ENCODE data around the gene SEMA3C. TPM values are rescaled to one million over a fixed set of nuclear protein-coding genes. Genes with fewer than 3 reads are reported as not detected.

SEMA3C gene
- total and polyA plus RNA-seq, 2 donors (not counting 1 experiment from before 2014, with no cell fraction given) = 310 to 322 TPM

- peak in 1 of 2 donors; percentile 61 for DNase-seq (ENCODE audit: low read depth in 2 of 2)
- Histone ChIP-seq H3K36me3 (ENCODE audit: control insufficient read depth, insufficient read depth, low read length) (peaks cover 2% of the 10 kb centered on the region), H3K79me2 (ENCODE audit: control insufficient read depth, insufficient read depth, low read length) (no peaks in the 10 kb centered on the region), H3K27ac (ENCODE audit: insufficient read depth, low read length) (no peak overlapping the region), H3K4me2 (ENCODE audit: extremely low read depth, insufficient read depth, low read length) (peak overlapping the region; percentile 60), H3K9me3 (ENCODE audit: control insufficient read depth, insufficient read depth, low read depth, low read length) (no peaks in the 10 kb centered on the region), H4K20me1 (ENCODE audit: control insufficient read depth, extremely low read depth, insufficient read depth, low read length) (no peaks in the 10 kb centered on the region), H3K4me1 (ENCODE audit: control insufficient read depth, extremely low read depth, insufficient read depth, low read length) (peaks cover 6% of the 10 kb centered on the region), H3K4me3 (replicated peaks in 1 of 4; ENCODE audit: control extremely low read depth in 1 of 4, insufficient read depth in 1 of 4, low read depth in 3 of 4, low read length in 4 of 4) (no peak overlapping the region), H2AFZ (ENCODE audit: low read length) (no peak overlapping the region), H3K9ac (ENCODE audit: insufficient read depth, low read length) (no peak overlapping the region), H3K27me3 (ENCODE audit: control insufficient read depth, insufficient read depth, low read length) (no peaks in the 10 kb centered on the region)
- TF ChIP-seq EZH2 (IDR thresholded peaks at IDR 0.05; ENCODE audit: low read length, missing control alignments) (no peak), CTCF (conservative IDR thresholded peaks at IDR 0.05 in 1 of 2, IDR thresholded peaks at IDR 0.05 in 1 of 2; ENCODE audit: low read depth in 1 of 2, low read length in 2 of 2) (no peak)
Measured at GRCh38 chr7:80807166-80807900, 111.5 kb downstream of the SEMA3C start.

DNA sequence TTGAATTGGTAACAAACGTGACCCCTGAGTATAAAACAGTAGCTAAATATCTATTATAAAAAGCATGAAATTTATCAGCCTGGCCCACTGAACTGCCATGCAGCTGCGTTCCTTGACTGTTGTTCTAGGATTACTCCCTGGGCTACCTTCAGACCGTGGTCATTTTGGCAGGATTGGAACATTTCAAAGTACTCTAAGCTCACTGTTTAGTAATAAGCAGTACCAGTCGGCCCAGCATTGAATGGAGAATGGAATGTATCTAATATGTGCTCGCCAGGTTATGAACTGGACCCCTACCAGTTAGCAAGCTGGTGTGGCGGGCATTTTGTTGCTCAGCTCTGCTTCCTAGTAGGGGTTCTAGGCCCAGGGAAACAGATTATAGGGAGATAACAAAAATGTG is 112.2 kb downstream of the SEMA3C start:
- Histone ChIP-seq H3K9ac (ENCODE audit: insufficient read depth, low read length) (no peak overlapping the region), H3K4me1 (ENCODE audit: control insufficient read depth, extremely low read depth, insufficient read depth, low read length) (peaks cover 6% of the 10 kb centered on the region), H3K4me3 (replicated peaks in 1 of 4; ENCODE audit: control extremely low read depth in 1 of 4, insufficient read depth in 1 of 4, low read depth in 3 of 4, low read length in 4 of 4) (no peak overlapping the region), H3K79me2 (ENCODE audit: control insufficient read depth, insufficient read depth, low read length) (no peaks in the 10 kb centered on the region), H3K27ac (ENCODE audit: insufficient read depth, low read length) (no peak overlapping the region), H3K4me2 (ENCODE audit: extremely low read depth, insufficient read depth, low read length) (no peak overlapping the region), H3K36me3 (ENCODE audit: control insufficient read depth, insufficient read depth, low read length) (peaks cover 2% of the 10 kb centered on the region), H2AFZ (ENCODE audit: low read length) (no peak overlapping the region), H4K20me1 (ENCODE audit: control insufficient read depth, extremely low read depth, insufficient read depth, low read length) (no peaks in the 10 kb centered on the region), H3K27me3 (ENCODE audit: control insufficient read depth, insufficient read depth, low read length) (no peaks in the 10 kb centered on the region), H3K9me3 (ENCODE audit: control insufficient read depth, insufficient read depth, low read depth, low read length) (no peaks in the 10 kb centered on the region)
- no peak for TF ChIP-seq CTCF (conservative IDR thresholded peaks at IDR 0.05 in 1 of 2, IDR thresholded peaks at IDR 0.05 in 1 of 2; ENCODE audit: low read depth in 1 of 2, low read length in 2 of 2)
- TF ChIP-seq EZH2 (IDR thresholded peaks at IDR 0.05; ENCODE audit: low read length, missing control alignments) = no peak
- peak in 1 of 2 donors; percentile 63 for DNase-seq (ENCODE audit: low read depth in 2 of 2)

- Histone ChIP-seq H3K4me1 (ENCODE audit: control insufficient read depth, extremely low read depth, insufficient read depth, low read length) (peaks cover 6% of the 10 kb centered on the region), H3K27me3 (ENCODE audit: control insufficient read depth, insufficient read depth, low read length) (no peaks in the 10 kb centered on the region), H3K4me2 (ENCODE audit: extremely low read depth, insufficient read depth, low read length) (no peak overlapping the region), H3K9ac (ENCODE audit: insufficient read depth, low read length) (no peak overlapping the region), H3K27ac (ENCODE audit: insufficient read depth, low read length) (no peak overlapping the region), H3K79me2 (ENCODE audit: control insufficient read depth, insufficient read depth, low read length) (no peaks in the 10 kb centered on the region), H3K36me3 (ENCODE audit: control insufficient read depth, insufficient read depth, low read length) (peaks cover 2% of the 10 kb centered on the region), H3K9me3 (ENCODE audit: control insufficient read depth, insufficient read depth, low read depth, low read length) (no peaks in the 10 kb centered on the region), H2AFZ (ENCODE audit: low read length) (no peak overlapping the region), H3K4me3 (replicated peaks in 1 of 4; ENCODE audit: control extremely low read depth in 1 of 4, insufficient read depth in 1 of 4, low read depth in 3 of 4, low read length in 4 of 4) (no peak overlapping the region), H4K20me1 (ENCODE audit: control insufficient read depth, extremely low read depth, insufficient read depth, low read length) (no peaks in the 10 kb centered on the region)
- TF ChIP-seq EZH2 (IDR thresholded peaks at IDR 0.05; ENCODE audit: low read length, missing control alignments) = no peak
- no peak for TF ChIP-seq CTCF (conservative IDR thresholded peaks at IDR 0.05 in 1 of 2, IDR thresholded peaks at IDR 0.05 in 1 of 2; ENCODE audit: low read depth in 1 of 2, low read length in 2 of 2)
- DNase-seq (ENCODE audit: low read depth in 2 of 2) = no peak
Measured at GRCh38 chr7:80804589-80804988, 114.3 kb downstream of the SEMA3C start.
